Stimulated activated CD4-positive, alpha-beta T cell treated with anti-CD3 and anti-CD28 coated beads, TNF-alpha, amount 100 ng/mL, for 24 hours (primary cell): ENCODE results near the gene ITPRIPL2.

ENCODE experiments used
- DNase-seq, 3 experiments: peaks; one replicate each; pipeline ENCODE4 v3.0.0-alpha.2; 2020; ENCODE audit warnings: low read depth in 3 of 3

ITPRIPL2 gene

GRCh38 chr16:19093631-19094541 is 19.9 kb upstream of the ITPRIPL2 start:
- DNase-seq: no peak

- no peak for DNase-seq
Measured at GRCh38 chr16:19094542-19095365, 19.0 kb upstream of the ITPRIPL2 start.

- no peak for DNase-seq
Measured at GRCh38 chr16:19095654-19096053, 18.1 kb upstream of the ITPRIPL2 start.

- DNase-seq: no peak
Measured at GRCh38 chr16:19098173-19098572, 15.6 kb upstream of the ITPRIPL2 start.

GRCh38 chr16:19102187-19102872 is 11.4 kb upstream of the ITPRIPL2 start:
- no peak for DNase-seq

GRCh38 chr16:19104607-19105006 is 9.2 kb upstream of the ITPRIPL2 start:
- no peak for DNase-seq

GRCh38 chr16:19105131-19105530 is 8.6 kb upstream of the ITPRIPL2 start:
- no peak for DNase-seq

- no peak for DNase-seq
Measured at GRCh38 chr16:19105891-19106624, 7.7 kb upstream of the ITPRIPL2 start.

- no peak for DNase-seq
Measured at GRCh38 chr16:19106625-19107020, 7.1 kb upstream of the ITPRIPL2 start.

- DNase-seq: no peak
Measured at GRCh38 chr16:19108409-19109287, 5.1 kb upstream of the ITPRIPL2 start.

- no peak for DNase-seq
Measured at GRCh38 chr16:19109288-19109664, 4.5 kb upstream of the ITPRIPL2 start.

GRCh38 chr16:19110537-19111360 is 3.0 kb upstream of the ITPRIPL2 start:
- DNase-seq: no peak

- DNase-seq: no peak
Measured at GRCh38 chr16:19112099-19112407, 1.7 kb upstream of the ITPRIPL2 start.

GRCh38 chr16:19114359-19115147 is 789 bp downstream of the ITPRIPL2 start:
- DNase-seq: no peak

- no peak for DNase-seq
Measured at GRCh38 chr16:19115148-19116021, 1.6 kb downstream of the ITPRIPL2 start.

GRCh38 chr16:19116711-19117449 is 3.1 kb downstream of the ITPRIPL2 start:
- DNase-seq: no peak

GRCh38 chr16:19118938-19119431 is 5.2 kb downstream of the ITPRIPL2 start:
- DNase-seq: peak; percentile 8 to 46 (median 20)
